ENCODE measurements around the gene NOD2. TPM values are rescaled to one million over a fixed set of nuclear protein-coding genes. Genes with fewer than 3 reads are reported as not detected.
A peak's percentile ranks its signal among the peaks of the same experiment; 100 is the strongest.

Gene NOD2
- total RNA-seq, 1 donor from 2014 or later: 2.9 TPM

DNA sequence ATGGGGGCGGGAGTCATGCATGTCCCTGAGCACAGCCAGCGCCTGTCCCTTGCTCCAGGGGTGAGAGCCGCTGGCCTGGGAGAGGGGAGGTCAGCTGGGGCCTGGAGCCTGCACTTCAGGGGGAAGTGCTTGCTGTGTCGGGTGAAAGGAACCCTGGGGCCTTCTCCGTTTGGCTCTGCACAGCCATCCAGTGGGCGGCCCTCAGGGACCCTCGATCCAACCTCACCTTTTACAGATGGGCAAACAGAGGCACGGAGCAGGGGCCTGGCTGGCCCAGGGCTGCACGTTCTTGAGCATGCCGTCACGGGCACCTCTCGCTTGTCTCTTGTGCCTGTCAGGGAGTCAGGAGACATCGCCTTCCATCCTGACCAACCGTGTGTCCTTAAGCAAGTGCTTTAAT lies 14.1 kb upstream of the NOD2 start:
- Mint-ChIP-seq H3K27ac (peak overlapping the region; percentile 81), H3K9me3 (no peaks in the 10 kb centered on the region), H3K36me3 (ENCODE audit: low read depth) (peaks cover 53% of the 10 kb centered on the region), H3K4me1 (peaks cover 60% of the 10 kb centered on the region), H3K27me3 (no peaks in the 10 kb centered on the region), H3K4me3 (no peak overlapping the region)
- no peak for DNase-seq
- ATAC-seq (ENCODE audit: low read depth): no peak
- ChIA-PET CTCF (interaction anchor here (2.8 to 3.3 kb wide), 2 partner anchors 12 to 13 kb away, joined by 21 to 45 read pairs; no protein-coding TSS in a partner anchor), POLR2A (interaction anchor here (0.9 to 4.3 kb wide), 2 partner anchors 12 to 66 kb away, joined by 3 to 36 read pairs; no protein-coding TSS in a partner anchor)
- TF ChIP-seq, protein P1, sequence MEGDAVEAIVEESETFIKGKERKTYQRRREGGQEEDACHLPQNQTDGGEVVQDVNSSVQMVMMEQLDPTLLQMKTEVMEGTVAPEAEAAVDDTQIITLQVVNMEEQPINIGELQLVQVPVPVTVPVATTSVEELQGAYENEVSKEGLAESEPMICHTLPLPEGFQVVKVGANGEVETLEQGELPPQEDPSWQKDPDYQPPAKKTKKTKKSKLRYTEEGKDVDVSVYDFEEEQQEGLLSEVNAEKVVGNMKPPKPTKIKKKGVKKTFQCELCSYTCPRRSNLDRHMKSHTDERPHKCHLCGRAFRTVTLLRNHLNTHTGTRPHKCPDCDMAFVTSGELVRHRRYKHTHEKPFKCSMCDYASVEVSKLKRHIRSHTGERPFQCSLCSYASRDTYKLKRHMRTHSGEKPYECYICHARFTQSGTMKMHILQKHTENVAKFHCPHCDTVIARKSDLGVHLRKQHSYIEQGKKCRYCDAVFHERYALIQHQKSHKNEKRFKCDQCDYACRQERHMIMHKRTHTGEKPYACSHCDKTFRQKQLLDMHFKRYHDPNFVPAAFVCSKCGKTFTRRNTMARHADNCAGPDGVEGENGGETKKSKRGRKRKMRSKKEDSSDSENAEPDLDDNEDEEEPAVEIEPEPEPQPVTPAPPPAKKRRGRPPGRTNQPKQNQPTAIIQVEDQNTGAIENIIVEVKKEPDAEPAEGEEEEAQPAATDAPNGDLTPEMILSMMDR (IDR thresholded peaks at IDR 0.05): no peak
- intact Hi-C loops (cut with micrococcal nuclease): no loop called here

DNA sequence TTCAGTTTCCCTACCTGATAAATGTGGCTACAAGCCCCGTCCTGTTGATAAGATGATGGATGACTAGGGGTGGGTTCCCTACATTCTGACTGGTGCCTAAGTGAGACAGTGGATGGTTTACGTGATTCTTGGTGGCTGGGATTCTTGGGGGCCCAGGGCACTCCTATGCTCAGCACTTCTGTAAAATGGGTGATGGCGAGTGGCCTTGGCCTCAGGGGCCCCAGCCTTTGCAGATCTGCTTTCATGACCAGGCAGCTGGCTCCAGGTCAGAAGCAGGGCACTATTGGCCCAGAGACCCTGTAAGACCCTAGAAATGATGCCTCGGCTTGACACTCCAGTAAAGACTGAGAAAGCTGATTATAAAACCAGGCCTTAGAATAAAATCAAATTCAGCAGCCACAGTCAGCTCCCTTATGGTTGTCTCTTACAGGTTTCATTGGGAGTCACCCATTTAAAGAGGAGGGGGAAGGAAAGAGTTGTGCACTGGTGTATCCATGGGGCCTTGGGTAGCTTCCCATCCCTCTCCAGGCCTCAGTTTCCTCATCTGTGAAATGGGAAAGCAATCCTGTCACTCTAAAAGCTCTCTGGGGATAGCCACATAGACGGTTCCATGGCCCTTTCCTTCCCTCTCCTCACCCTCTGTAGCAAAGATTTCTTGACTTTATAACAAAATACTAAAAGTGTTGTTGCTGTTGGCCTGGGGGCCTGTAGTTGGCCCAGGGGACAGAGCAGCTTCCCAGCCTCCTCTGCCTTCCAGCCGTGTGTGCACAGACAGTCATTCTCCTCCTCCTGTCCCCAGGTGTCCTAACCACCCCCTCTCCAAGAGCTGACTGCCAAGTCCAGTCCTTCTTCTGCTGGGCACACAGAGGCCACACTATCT lies 13.5 kb upstream of the NOD2 start:
- TF ChIP-seq, protein P1 (IDR thresholded peaks at IDR 0.05): no peak
- Mint-ChIP-seq H3K27ac (peak overlapping the region; percentile 93), H3K9me3 (no peaks in the 10 kb centered on the region), H3K36me3 (ENCODE audit: low read depth) (peaks cover 47% of the 10 kb centered on the region), H3K4me1 (peaks cover 67% of the 10 kb centered on the region), H3K4me3 (peak overlapping the region; percentile 86), H3K27me3 (no peaks in the 10 kb centered on the region)
- intact Hi-C loops (cut with micrococcal nuclease): loop anchor here (2.0 to 5.0 kb wide), 5 partner anchors 13 to 528 kb away; partner anchors contain the start of genes NKD1 and TENT4B
- DNase-seq (no peak), ATAC-seq (ENCODE audit: low read depth) (no peak)
- POLR2A ChIA-PET: interaction anchor here (1.0 to 4.3 kb wide), 7 partner anchors 8 to 655 kb away, joined by 3 to 36 read pairs (median 8); partner anchors contain the start of genes CNEP1R1 and CYLD
- CTCF ChIA-PET: interaction anchor here (0.6 to 3.3 kb wide), 5 partner anchors 9 to 176 kb away, joined by 3 to 45 read pairs (median 8); no protein-coding TSS in a partner anchor

DNA sequence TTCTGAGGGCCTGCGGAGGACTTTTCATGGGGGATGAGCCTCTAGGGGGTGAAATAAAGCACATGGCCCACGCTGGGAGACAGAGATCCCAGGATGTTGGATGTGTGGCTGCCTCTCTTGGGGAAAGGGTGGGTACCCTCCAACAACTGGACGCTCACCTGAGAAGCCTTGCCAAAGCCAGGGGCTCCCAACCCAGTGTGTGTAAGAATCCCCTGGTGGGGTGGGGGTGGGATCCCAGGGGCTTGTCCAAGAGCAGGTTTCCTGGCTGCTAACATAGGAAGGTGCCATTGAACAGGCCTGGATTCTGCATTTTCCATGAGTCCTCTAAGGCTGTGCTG lies 12.9 kb upstream of the NOD2 start:
- ChIA-PET POLR2A (interaction anchor here (0.9 to 4.3 kb wide), 15 partner anchors 8 to 655 kb away, joined by 3 to 36 read pairs (median 7); partner anchors contain the start of genes CNEP1R1 and CYLD), CTCF (interaction anchor here (1.2 to 3.3 kb wide), 5 partner anchors 10 to 66 kb away, joined by 3 to 45 read pairs (median 8); no protein-coding TSS in a partner anchor)
- TF ChIP-seq, protein P1 (IDR thresholded peaks at IDR 0.05): no peak
- no peaks in the 10 kb centered on the region for H3K27me3 Mint-ChIP-seq
- peak overlapping the region; percentile 86 for H3K4me3 Mint-ChIP-seq
- intact Hi-C loops (cut with micrococcal nuclease): loop anchor here (2.0 to 5.0 kb wide), 5 partner anchors 14 to 528 kb away; partner anchors contain the start of genes NKD1 and TENT4B
- peaks cover 41% of the 10 kb centered on the region for H3K36me3 Mint-ChIP-seq (ENCODE audit: low read depth)
- H3K9me3 Mint-ChIP-seq: no peaks in the 10 kb centered on the region
- peak overlapping the region; percentile 93 for H3K27ac Mint-ChIP-seq
- no peak for ATAC-seq (ENCODE audit: low read depth)
- peaks cover 73% of the 10 kb centered on the region for H3K4me1 Mint-ChIP-seq
- DNase-seq: no peak

- H3K27ac Mint-ChIP-seq: peak within 1 kb of the TSS; percentile 93
Observed at GRCh38 chr16:50681021-50681885, 12.2 kb upstream of the NOD2 start, which contains the start of gene SNX20. SNX20 (minus strand) TSS chr16:50681312; CDS start chr16:50677526, 3,786 bp downstream.

More at GRCh38 chr16:50681021-50681885, 12.2 kb upstream of the NOD2 start, which contains the start of gene SNX20:
- intact Hi-C loops (cut with micrococcal nuclease): loop anchor here (1.0 to 5.0 kb wide), 8 partner anchors 13 to 529 kb away; partner anchors contain the start of genes CYLD, NKD1 and TENT4B
- ATAC-seq (ENCODE audit: low read depth): peak; percentile 78
- H3K9me3 Mint-ChIP-seq: no peaks in the 10 kb centered on the region
- peaks cover 79% of the 10 kb centered on the region for H3K4me1 Mint-ChIP-seq
- ChIA-PET POLR2A (interaction anchor here (0.8 to 4.3 kb wide), 18 partner anchors 9 to 656 kb away, joined by 3 to 36 read pairs (median 6); partner anchors contain the start of genes CNEP1R1 and CYLD), CTCF (interaction anchor here (0.7 to 3.3 kb wide), 9 partner anchors 10 to 125 kb away, joined by 3 to 45 read pairs (median 7); partner anchors contain the start of gene CYLD)
- TF ChIP-seq, protein P1 (IDR thresholded peaks at IDR 0.05): no peak
- H3K36me3 Mint-ChIP-seq (ENCODE audit: low read depth): peaks cover 34% of the 10 kb centered on the region
- peak; percentile 49 for DNase-seq
- H3K27me3 Mint-ChIP-seq: no peaks in the 10 kb centered on the region
- peak within 1 kb of the TSS; percentile 86 for H3K4me3 Mint-ChIP-seq
